HG03025 (cell line): ENCODE results near the gene CYCS.
"Not testable (repeated sequence)": the region's sequence is repeated elsewhere in the genome, so short reads cannot be mapped to it uniquely, and the experiment has no call there.

Source experiments
- ATAC-seq: cut with Tn5 transposase; IDR thresholded peaks from one replicate; pipeline ENCODE4 v1.9.1; 2021; ENCODE audit warnings: mild to moderate bottlenecking, moderate library complexity; ENCODE audit not compliant: unreplicated experiment, low FRiP score

The CYCS gene

DNA sequence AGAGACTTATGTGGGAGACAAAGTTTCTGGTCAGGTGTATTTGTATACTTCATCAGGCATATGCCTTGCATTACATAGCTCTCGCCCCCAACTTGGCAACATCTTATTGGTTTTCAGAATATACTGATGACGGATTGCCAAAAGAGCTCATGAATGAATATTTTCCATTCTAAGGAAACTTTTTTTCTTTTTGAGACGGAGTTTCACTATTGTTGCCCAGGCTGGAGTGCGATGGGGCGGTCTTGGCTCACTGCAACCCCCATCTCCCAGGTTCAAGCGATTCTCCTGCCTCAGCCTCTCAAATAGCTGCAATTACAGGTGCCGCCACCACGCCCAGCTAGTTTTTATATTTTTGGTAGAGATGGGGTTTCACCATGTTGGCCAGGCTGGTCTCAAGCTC, 6.0 kb downstream of the CYCS start:
- no peak for ATAC-seq

DNA sequence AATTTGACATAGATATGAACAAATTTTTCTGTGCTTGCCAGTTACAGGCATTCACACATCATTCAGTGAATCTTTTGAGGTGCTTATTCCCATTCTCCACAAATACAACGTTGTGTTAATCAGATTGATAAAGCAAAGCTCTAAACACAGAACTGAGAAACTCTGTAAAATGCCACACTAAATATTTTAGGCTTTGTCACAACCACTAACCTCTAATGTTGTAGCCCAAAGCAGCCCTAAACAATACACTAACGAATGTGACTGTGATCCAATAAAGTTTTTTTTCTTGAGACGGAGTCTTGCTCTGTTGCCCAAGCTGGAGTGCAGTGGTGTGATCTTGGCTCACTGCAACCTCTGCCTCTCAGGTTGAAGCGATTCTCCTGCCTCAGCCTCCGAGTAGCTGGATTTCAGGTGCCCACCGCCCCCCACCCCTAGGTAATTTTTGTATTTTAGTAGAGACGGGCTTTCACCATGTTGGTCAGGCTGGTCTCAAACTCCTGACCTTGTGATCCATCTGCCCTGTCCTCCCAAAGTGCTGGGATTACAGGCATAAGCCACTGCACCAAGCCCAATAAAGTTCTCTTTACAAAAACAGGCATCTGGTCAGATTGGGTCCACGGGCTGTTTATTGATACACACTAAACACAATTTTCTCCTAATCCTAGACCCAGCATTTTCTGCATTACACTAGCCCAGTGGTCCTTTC, 6.9 kb downstream of the CYCS start:
- ATAC-seq: peak; percentile 17

DNA sequence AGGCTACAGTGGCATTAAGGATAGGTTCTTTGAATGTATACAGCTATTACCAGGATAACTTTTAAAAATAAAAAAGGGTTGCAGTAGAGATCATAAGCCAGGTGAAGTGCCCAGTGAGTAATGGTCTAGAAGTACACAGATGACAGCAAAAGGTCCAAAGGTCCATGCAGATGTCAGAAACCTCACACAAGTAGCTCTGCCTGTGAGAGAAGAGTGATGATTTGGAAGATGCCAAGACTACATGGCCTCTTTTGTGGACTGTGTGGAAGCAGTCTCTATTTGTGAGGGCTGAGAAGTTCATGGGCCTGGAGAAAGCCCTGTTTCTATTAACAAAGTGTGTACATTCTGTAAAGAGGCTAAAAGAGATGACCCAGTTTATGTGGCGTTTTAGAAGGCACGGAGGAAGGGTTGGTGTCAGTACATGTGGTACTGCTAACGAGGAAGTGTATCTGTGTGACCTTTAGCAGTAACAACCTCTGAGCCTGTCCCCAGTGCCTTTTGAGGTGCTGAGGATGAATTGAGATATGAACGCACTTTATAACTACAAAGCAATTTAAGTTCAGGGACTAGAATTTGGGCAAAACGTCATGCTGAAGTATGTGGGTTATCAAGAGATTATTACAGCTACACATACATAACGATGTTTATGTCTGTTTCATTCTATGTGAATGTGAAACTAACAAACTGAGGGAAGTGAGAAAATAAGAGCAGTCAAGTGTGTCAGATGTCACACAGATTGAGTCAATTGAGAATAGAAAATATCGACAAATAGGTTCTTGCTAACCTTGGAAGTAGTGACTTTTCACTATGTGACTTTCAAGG, 7.6 kb downstream of the CYCS start:
- peak; percentile 87 for ATAC-seq

DNA sequence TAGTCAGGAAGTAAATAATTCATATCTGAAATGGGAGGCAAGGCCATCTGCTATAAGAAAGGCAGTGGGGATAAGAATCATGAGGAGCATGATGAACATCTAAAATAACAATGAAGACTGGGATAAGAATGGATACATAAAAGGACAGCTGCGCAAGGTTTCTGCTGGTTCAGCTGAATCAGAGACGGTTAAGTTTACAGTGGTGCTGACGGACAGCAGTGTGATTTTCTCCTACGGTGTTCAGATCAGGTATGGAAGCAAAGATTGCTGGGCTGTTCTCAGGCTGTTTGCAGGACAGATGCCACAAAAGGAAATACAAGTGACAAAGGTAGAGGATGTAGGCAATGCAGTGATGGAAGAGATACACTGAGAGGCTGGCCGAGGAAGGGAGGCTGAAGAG, 8.4 kb downstream of the CYCS start:
- no peak for ATAC-seq

DNA sequence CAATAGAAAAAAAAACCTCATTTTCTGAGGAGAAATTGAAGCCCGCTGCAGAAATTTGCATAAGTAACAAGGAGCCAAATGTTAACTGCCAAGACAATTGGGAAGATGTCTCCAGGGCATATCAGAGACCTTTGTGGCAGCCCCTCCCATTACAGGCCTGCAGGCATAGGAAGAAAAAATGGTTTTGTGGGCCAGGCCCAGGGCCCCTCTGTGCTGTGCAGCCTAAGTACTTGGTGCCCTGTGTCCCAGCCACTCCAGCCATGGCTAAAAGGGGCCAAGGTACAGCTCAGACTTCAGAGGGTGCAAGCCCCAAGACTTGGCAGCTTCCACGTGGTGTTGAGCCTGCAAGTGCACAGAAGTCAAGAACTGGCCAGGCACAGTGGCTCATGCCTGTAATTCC, 14.5 kb downstream of the CYCS start:
- ATAC-seq: not testable (repeated sequence)

DNA sequence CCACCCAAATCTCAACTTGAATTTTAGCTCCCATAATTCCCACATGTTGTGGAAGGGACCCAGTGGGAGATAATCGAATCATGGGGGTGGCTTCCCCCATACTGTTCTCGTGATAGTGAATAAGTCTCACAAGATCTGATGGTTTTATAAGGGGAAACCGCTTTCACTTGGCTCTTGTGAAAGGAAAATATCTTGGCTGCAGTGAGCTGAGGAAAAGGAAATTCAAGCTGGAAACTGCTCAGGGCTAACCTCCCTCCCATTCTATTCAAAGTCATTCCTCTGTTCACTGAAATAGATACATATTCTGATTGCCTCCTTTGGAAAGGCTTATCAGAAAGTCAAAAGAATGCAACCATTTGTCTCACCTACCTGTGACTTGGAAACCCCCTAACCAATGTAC, 15.8 kb downstream of the CYCS start:
- ATAC-seq: no peak

DNA sequence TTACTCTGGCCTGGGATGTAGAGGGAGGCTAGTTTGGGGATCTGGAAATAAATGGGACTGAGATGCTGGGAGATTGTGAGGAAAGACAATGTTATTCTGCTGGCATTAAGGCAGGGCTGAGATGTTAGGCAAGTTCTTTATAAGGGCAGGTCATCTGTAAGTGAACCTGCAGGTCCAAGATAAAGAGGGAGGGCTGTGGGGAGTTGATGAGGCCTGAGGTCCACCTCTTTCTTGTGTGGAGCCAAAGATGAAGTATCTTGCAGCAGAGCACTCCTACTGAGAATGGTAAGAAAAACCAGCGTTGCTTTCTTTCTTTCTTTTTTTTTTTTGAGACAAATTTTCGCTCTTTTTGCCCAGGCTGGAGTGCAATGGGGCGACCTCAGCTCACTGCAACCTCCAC, 19.1 kb downstream of the CYCS start:
- no peak for ATAC-seq

DNA sequence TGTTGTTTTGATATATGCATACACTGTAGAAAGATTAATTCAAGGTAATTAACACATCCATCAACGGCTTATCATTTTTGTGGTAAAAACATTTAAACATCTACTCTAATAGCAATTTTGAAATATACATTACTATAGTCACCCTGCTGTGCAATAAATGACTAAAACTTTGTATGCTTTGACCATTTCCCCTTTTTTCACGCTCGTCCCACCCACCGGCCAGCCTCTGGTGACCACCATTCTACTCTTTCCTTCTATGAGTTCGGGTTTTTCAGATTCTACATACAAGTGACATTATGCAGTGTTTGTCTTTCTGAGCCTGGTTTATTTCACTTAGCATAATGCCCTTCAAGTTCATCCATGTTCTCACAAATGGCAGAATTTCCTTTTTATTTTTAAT, 21.3 kb downstream of the CYCS start:
- no peak for ATAC-seq

DNA sequence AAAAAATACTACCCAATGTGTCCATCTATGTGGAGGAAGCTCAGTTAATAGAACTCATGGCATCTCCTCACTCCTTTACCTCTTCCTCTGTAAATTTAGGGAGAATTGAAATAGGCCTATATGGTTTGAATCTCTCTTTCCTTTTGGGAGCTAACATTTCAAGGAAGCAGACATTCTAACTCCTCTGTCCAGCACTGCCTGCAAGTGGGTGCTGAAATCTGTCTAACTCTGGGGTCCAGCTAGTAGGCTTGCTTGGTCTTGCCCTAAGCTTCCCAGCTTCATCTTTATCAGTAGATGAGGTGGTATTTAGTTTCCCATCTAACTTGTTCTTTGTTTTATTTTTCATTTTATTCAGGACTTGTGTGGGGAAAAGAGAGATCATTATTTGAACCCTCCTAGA, 23.2 kb downstream of the CYCS start:
- no peak for ATAC-seq

DNA sequence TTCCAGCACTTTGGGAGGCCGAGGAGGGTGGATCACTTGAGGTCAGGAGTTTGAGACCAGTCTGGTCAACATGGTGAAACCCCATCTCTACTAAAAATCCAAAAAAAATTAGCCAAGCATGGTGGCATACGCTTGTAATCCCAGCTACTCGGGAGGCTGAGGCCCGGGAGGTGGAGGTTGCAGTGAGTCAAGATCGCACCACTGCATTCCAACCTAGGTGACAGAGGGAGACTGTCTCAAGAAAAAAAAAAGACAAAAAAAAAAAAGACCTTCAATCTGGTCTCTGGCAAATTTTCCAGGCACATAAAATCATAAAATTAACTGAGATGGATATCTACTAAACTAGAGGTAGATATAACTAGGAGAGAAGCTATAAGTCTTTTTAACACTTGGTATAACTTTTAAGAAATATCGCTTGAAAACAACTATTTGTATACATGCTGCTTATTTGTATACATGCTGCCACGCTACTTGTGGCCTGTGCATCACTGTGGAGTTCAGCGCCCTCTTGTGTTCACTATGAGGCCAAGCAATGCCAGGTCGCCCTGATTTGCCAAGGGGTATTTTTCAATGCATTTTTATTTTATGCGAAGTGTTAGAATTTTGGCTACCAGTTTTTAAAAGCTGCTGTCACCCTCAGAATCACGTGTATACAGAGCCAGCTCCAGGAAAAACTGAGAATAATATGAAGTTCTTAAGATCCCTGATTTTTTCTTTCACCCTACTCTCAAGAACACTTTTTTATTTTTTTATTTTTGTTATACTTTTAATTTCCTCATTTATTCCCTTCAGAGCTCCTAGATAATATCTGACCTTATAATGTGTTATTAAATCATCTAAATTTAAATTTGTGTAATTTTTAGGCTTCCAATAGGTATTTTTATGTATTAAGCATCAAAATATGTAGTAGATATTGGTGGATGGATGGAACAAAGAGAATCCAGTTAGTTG, 26.7 kb downstream of the CYCS start:
- ATAC-seq: no peak

DNA sequence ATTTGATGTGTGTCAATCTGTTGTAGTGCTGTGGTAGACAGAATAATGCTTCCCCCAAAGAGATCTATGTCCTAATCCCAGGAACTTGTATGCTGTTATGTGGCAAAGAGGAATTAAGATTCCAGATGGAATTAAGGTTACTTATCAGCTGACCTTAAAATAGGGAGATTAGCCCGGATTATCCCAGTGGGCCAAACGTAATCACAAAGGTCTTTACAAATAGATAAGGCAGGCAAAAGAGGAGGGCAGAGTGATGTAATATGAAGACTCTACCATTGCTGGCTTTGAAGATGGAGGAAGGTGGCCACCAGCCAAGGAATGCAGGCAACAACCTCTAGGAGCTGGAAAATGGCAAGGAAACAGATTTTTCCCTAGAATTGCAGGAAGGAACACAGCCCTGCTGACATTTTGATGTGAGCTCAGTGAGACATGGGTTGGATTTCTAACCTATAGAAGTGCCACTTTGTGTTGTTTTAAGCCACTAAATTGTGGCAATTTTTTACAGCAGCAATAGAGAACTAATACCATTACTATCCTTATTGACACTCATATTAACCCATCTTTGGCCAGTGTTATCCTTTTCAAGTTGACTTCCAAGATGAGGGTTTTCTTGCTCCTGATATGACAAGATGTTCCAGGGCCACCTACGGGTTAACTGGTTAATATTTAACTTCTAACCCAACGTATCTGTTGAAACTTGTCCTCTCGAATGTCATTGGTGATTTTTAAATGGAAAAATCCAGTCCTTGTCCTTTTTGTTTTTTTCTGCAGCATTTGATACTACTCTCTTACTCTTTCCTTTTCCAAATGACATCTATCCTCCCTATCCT, 29.3 kb downstream of the CYCS start:
- ATAC-seq: no peak

DNA sequence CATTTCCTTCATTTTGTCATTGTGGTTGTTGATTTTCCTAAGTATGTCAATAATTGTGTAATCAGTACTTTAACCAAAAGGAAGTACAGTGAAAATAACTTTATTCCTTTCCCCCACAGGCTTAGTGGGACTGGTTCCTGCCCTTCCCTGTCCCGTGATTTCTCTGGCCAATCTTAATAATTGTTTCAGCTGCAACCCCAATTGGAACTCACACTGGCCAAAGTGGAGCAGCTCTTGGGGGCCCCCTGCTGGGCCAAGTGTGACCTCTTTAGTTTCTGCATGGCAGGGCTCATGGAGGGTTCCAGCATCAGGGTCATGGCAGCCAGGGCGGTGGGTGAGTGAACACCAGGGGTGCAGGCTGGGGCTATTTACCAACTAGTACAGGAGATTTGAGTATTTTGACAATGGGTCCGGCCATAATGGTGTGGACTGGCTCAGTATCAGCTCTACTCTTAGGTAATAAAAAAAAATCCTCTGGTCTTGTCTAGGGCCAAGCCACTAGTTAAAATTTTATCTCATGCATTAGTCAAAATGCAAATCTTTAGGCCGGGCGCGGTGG, 31.7 kb downstream of the CYCS start:
- no peak for ATAC-seq

DNA sequence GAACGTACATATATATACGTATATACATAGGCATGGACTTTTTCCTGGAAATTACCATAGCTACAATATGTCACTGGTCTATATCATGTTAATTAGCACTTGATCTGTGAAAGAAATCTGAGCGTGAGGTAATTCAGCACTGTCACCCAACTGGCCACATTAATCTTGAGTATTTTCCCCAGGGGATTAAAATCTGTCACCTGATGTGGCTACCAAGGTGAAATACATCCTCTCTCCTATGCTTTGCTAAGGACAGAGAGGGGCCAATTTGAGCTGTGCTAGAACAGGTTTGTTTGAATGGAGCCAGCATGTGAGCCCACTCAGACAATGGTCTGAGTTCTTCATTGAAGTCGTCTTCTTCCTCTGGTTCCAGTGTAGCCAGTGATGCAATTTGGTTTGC, 33.3 kb downstream of the CYCS start:
- no peak for ATAC-seq

DNA sequence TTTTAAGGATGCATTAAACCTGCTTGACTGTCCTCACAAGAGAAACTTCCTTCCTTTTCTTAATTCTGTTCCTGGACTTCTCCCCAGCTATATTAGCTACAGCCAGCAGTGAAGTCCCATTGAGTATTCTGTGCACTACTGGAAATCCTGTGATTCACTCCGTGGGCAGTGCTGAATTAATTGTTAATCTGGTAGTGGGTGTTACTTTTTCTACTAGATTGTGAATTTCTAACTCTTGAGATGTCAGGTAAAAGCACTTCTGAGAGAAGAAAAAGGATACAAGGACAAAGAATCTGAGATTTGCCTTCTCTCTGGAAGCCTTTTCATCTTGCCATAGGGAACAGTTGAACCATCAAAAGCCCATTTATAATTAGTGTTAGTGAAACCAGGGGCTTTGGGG, 33.9 kb downstream of the CYCS start:
- ATAC-seq: no peak

DNA sequence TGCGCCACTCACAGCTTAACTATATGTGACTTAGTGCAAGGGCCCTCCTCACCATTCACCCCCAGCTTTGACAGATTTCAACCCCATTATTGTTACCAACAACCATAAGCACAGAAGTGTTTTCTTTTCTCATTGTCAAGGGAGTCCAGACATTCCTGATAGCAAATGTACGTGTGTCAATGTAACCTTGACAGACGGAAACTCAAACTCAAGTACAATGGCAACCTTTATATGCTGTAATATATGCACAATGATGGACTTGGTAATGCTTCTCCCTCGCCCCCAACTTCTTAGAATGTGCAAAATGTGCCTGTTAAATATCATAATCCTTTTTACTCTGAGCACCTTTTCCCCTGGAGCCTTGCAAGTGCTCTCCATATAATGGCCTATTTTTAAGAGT, 34.7 kb downstream of the CYCS start:
- ATAC-seq: no peak

DNA sequence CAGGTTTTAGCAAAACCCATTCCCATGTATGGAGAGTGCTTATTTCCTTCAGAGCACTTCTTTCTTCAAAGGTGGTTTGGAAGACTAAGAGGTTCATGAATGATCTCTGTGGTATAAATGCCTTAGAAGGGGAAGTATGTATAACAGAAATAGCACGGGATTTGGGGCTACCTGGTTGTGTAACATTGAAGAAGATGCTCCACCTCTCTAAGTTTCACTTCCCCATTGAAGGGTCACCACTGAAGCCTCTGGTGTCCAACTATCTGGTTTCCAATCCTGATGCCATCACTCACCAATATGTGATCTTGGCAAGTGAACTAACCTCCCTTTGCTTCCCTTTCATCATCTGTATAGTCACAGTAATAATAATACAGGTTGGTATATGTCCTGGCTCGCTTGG, 37.2 kb downstream of the CYCS start:
- peak; percentile 92 for ATAC-seq

DNA sequence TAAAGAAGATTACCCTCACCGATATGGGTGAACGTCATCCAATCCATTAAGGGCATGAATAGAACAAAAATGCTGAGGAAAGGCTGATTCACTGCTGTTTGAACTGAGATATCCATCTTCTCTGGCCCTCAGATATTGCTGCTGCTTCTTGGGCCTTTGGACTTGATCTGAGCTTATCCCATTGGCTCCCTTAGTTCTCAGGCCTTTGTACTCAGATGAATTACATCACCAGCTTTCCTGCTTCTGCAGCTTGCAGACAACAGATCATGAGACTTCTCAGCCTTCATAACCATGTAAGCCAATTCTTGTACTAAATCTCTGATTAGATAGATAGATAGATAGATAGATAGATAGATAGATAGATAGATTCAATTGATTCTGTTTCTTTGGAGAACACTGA, 40.2 kb downstream of the CYCS start:
- no peak for ATAC-seq

DNA sequence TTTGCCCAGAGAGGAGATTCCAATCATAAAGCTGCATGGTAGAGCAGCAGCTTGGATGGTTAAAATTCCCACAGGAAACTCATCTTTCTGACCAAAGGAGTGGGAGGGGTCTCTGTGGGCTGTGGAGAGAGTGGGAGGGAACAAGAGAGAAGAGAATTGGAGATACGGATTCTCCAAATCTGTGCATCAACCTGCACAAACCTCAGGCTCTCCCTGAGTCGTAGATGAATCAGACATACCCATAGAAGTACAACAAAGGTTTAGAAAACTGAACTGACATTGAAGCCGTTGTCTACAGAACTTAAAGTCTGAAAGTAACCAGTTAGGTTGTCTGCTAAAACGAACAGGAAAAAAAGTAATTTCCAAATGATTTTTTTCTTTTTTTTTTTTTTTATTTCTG, 41.9 kb downstream of the CYCS start:
- no peak for ATAC-seq

DNA sequence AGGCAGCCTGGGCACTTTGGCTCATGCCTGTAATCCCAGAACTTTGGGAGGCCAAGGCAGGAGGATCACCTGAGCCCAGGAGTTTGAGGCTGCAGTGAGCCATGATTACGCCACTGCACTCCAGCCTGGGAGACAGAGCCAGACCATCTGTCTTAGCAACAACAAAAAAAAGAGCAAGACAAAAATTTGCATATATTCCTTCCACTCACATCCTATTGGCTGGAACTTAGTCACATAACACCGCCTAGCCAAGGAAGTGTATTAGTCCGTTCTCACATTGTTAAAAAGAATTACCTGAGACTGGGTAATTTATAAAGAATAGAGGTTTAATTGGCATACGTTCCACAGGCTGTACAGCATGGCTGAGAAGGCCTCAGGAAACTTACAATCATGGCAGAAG, 43.0 kb downstream of the CYCS start:
- not testable (repeated sequence) for ATAC-seq

DNA sequence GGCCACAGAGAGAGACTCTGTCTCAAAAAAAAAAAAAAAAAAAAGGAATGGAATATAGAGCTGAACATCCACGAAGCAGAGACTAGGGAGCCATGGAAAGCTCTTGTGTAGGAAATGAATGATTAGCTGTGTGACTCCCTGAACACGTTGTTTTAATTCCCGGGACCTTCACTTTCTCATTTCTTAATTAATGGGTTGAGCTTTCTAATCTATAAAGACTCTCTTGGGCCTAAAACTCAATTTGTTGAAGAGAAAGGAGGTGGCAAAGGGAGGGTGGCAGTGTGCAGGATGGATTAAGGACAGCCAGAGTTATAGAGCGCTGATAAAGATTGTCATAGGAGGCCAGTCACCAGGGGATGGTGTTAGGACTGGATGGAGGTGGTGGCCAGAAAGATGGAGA, 48.0 kb downstream of the CYCS start:
- ATAC-seq: no peak
